ENCODE results near the gene ABHD16A.

Gene ABHD16A

GRCh38 chr6:31691078-31691463 lies 12.1 kb downstream of the ABHD16A start:
- Histone ChIP-seq H3K27ac (no peak overlapping the region), H3K4me3 (ENCODE audit: low read depth, low read length) (no peak overlapping the region), H3K36me3 (replicated peaks) (peaks cover 76% of the 10 kb centered on the region), H3K27me3 (replicated peaks) (no peaks in the 10 kb centered on the region)
- TF ChIP-seq CTCF (IDR thresholded peaks at IDR 0.05; ENCODE audit: low read depth, low read length, missing control alignments) = no peak
- in situ Hi-C loops (cut with HindIII; ENCODE audit: low pct_ligation_motif_present, low sequenced_read_pairs) = no loop called here
- DNase-seq = no peak

GRCh38 chr6:31690231-31691077 lies 12.7 kb downstream of the ABHD16A start:
- in situ Hi-C loops (cut with HindIII; ENCODE audit: low pct_ligation_motif_present, low sequenced_read_pairs) = no loop called here
- H3K36me3 ChIP-seq (replicated peaks) = peaks cover 73% of the 10 kb centered on the region
- no peaks in the 10 kb centered on the region for H3K27me3 ChIP-seq (replicated peaks)
- H3K27ac ChIP-seq = no peak overlapping the region
- H3K4me3 ChIP-seq (ENCODE audit: low read depth, low read length) = no peak overlapping the region
- TF ChIP-seq CTCF (IDR thresholded peaks at IDR 0.05; ENCODE audit: low read depth, low read length, missing control alignments) = no peak
- DNase-seq = no peak

GRCh38 chr6:31689249-31690110 lies 13.6 kb downstream of the ABHD16A start:
- Histone ChIP-seq H3K36me3 (replicated peaks) (peaks cover 67% of the 10 kb centered on the region), H3K4me3 (ENCODE audit: low read depth, low read length) (no peak overlapping the region), H3K27me3 (replicated peaks) (no peaks in the 10 kb centered on the region), H3K27ac (no peak overlapping the region)
- in situ Hi-C loops (cut with HindIII; ENCODE audit: low pct_ligation_motif_present, low sequenced_read_pairs) = no loop called here
- no peak for DNase-seq
- TF ChIP-seq CTCF (IDR thresholded peaks at IDR 0.05; ENCODE audit: low read depth, low read length, missing control alignments) = peak; percentile 69

GRCh38 chr6:31687860-31688693 lies 15.0 kb downstream of the ABHD16A start:
- in situ Hi-C loops (cut with HindIII; ENCODE audit: low pct_ligation_motif_present, low sequenced_read_pairs) = no loop called here

More at GRCh38 chr6:31687860-31688693, 15.0 kb downstream of the ABHD16A start:
- Histone ChIP-seq H3K27me3 (replicated peaks) (no peaks in the 10 kb centered on the region), H3K4me3 (ENCODE audit: low read depth, low read length) (no peak overlapping the region), H3K27ac (no peak overlapping the region), H3K36me3 (replicated peaks) (peaks cover 60% of the 10 kb centered on the region)
- DNase-seq = no peak
- no peak for TF ChIP-seq CTCF (IDR thresholded peaks at IDR 0.05; ENCODE audit: low read depth, low read length, missing control alignments)
